ENCODE measurements around the gene KAZN.

Gene KAZN

DNA sequence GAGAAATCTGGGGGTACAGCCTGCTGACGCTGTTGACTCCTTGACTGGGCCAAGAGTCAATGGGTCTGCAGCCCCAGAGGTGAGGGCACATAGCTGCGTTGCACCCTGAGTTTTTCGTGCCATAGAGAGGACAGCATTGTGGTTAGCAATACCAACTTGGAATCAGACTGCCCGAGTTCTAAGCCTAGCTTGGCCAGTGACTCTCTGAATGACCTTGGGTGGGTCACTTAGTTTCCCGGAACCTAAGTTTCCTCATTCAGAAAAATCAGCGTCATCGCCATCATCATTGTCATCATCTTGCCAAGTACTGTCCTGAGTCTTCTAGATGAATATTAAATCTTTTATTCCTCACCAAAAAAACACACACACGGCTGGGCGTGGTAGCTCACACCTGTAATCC lies 403.8 kb downstream of the KAZN start:
- TF ChIP-seq, protein P1, sequence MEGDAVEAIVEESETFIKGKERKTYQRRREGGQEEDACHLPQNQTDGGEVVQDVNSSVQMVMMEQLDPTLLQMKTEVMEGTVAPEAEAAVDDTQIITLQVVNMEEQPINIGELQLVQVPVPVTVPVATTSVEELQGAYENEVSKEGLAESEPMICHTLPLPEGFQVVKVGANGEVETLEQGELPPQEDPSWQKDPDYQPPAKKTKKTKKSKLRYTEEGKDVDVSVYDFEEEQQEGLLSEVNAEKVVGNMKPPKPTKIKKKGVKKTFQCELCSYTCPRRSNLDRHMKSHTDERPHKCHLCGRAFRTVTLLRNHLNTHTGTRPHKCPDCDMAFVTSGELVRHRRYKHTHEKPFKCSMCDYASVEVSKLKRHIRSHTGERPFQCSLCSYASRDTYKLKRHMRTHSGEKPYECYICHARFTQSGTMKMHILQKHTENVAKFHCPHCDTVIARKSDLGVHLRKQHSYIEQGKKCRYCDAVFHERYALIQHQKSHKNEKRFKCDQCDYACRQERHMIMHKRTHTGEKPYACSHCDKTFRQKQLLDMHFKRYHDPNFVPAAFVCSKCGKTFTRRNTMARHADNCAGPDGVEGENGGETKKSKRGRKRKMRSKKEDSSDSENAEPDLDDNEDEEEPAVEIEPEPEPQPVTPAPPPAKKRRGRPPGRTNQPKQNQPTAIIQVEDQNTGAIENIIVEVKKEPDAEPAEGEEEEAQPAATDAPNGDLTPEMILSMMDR (conservative IDR thresholded peaks at IDR 0.05; ENCODE audit: low read depth, low read length), result no peak
- no peak for DNase-seq (ENCODE audit: low read depth)

DNA sequence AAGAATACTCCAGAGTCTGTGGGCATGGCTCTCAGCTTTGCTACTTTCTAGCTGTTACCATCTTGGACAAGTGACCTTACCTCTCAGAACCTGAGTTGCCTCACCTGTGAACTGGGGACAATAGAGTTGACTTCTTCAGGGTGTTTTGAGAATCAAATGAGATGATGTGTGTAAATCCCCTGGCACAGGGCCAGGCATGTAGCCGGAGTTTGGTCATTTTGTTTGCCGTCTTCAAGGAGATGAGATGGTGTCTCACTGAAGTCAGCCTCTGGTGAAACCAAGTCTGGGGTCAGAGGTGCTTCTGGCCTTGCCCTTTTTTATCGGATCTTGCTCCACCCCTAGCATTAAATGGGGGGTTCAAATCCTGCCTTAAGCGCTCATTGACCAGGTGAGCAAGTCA lies 405.9 kb downstream of the KAZN start:
- TF ChIP-seq, protein P1 (conservative IDR thresholded peaks at IDR 0.05; ENCODE audit: low read depth, low read length), result no peak
- DNase-seq (ENCODE audit: low read depth), result no peak
- H3K4me3 ChIP-seq (ENCODE audit: low read length), result no peak overlapping the region

More for the DNA sequence above, 403.8 kb downstream of the KAZN start:
- no peak overlapping the region for H3K4me3 ChIP-seq (ENCODE audit: low read length)

DNA sequence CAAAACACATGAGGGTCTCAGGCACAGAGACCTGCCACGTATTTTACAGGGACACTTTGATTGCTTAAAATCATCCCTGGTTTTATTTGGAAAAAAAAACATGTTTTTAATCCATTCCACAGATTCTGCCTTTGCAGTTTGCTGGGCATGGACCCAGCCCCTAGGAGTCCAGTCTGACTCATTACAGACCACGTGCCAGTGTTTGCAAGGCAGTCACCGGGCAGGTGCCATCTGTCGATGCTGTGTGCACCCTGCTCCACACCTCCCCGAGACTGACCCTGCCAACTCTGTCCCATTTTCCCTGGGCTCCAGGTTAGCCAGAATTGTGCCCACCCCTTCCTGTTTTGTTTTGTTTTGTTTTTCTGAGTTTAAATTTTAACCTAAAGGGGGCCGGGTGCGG lies 406.6 kb downstream of the KAZN start:
- no peak overlapping the region for H3K4me3 ChIP-seq (ENCODE audit: low read length)
- DNase-seq (ENCODE audit: low read depth), result no peak
- TF ChIP-seq, protein P1 (conservative IDR thresholded peaks at IDR 0.05; ENCODE audit: low read depth, low read length), result no peak

DNA sequence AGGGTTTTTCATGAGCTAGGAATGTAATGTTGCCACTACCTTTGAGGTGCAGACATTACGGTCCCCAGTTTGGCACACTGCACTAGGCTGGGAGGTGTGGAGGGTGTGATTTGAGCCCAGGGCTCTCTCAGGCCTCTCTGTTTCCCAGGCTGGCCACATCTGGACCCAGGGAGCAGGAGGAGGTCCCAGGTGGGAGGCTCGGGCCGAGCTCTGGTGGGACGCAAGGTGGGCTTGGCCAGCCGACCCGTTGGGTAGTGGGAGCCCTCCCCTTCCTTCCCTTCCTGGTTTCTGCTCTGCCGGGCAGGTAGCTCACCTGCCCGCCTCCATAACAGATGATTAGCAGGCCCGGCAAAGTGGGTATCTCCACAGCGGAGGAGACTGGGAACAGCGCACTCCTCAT lies 408.9 kb downstream of the KAZN start:
- TF ChIP-seq, protein P1 (conservative IDR thresholded peaks at IDR 0.05; ENCODE audit: low read depth, low read length), result no peak
- H3K4me3 ChIP-seq (ENCODE audit: low read length), result no peak overlapping the region
- DNase-seq (ENCODE audit: low read depth), result no peak

DNA sequence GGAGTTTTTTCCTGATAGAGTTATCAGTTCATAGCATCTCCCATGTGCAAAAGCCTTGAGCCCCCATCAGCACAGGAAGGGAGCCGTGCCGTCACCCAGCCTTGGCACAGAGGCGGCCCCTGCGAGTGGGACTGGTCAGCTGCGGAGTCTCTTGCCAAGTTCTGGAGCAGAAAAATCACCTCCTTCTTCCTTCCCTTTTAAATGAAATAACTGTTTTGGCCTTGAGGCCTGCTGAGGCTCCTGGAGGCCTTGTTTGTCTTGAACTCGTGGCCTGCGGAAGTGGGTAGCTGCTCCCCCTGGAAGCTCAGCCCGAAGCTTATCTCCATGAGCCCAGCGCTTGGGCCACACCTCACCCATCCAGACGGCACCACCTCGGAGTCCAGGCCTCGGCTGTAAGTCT lies 409.4 kb downstream of the KAZN start:
- no peak for DNase-seq (ENCODE audit: low read depth)
- TF ChIP-seq, protein P1 (conservative IDR thresholded peaks at IDR 0.05; ENCODE audit: low read depth, low read length), result no peak
- no peak overlapping the region for H3K4me3 ChIP-seq (ENCODE audit: low read length)

DNA sequence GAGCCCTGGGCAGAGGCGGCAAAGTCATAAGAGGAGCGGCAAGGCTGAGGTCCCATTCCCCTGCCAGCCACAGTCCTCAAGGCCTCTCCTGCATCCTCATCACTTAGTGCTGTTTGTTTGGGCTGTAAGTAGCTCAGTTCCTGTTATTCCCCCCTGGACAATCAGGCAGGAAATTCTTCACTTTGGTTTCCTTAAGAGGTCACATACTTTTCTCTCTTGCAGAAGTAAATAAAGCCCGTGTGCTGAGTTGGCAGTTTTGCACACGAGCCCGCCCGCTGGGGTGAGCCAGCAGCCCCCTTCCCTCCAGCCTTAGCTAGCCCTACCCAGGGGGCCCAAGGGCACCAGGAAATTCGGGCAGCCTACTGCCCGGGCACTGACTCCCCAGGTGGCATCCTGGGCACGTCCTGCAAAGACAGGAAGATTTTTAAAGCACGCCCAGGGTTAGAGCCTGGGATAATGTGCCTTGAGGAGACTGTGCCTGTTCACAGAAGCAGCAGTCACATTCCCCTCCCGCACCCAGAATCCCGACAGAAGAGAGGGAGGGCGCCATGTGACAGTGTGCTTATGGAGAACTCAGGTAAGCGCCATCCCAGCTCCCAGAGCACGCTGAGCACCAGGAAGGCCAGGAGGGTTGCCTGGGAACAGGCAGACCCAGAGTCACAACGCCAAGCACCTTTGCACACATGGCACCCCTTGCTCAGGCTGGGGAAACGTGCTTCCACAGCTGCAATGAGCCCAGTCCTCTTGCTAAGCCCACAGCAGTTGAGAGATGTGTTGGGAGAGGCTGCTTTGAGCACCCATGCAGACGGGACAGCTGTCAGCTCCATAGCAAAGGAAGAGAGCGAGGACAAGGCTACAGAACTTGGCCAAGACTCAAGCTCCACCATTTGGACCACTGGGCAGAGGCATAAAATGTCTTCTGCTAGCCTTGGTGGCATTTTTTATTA lies 410.6 kb downstream of the KAZN start:
- no peak overlapping the region for H3K4me3 ChIP-seq (ENCODE audit: low read length)
- TF ChIP-seq, protein P1 (conservative IDR thresholded peaks at IDR 0.05; ENCODE audit: low read depth, low read length), result no peak
- DNase-seq (ENCODE audit: low read depth), result no peak

DNA sequence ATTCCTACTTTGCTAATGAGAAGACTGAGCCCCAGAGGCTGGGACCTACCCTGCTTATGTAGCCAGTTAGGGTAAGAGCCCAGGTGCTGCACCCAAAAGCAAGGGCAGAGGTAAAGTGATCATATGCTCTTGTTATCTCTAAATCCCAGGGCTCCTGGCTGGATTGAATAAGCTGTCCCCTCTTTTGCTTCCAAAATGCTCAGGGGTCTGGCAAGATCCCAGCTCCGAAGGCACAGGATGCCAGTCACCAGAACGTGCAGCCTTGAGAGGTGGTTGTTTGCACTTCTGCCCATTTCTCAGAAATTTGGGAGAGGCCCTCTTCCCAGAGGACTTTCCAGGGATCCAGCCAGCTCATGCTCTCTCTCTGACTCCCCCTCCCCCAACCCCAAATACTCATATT lies 412.7 kb downstream of the KAZN start:
- TF ChIP-seq, protein P1 (conservative IDR thresholded peaks at IDR 0.05; ENCODE audit: low read depth, low read length), result no peak
- DNase-seq (ENCODE audit: low read depth), result no peak
- no peak overlapping the region for H3K4me3 ChIP-seq (ENCODE audit: low read length)
